GM19240 (cell line): ENCODE results near the gene PPT1.

Source experiments
- DNase-seq: peaks from one replicate; pipeline ENCODE4 v3.0.0; 2011; ENCODE audit warnings: low spot score; ENCODE audit not compliant: insufficient read length

Gene PPT1

DNA sequence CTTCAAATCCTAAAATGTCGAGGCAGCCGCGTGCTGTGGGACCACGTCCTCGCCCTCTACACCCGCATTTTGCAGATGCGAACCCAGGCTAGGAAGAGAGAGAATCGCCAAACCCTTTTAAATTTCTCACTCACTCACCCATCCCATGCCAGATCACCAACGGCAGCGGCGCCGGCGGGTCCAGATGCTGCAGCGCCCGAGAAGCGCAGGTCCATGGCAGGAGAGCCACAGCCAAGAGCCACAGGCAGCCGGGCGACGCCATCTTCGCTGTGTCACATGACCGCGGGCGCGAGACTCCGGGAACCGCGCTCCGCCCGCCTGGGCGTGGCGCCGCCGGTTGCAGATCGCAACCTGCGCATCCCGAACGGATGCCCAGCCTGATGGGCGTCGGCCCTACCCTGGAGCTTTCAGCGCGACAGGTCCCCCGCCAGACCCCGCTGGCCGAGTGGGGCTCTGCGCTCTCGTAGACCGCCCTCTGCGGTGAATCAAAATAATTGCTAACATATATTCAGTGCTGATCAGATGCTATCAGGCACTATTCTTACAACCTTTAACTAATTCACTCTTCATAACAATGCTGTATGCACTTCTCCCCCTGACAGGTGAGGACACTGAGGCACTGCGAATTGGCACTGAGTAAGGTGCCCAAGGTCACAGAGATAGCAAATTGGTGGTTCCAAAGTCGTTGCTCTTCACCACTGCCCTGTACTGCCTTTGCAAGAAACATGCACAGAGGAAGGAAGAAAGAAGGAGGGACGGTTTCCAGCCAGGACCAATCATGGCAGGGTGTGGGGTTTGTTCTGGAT lies at the start of gene PPT1:
Gene PPT1 (minus strand): TSS at position 276 of the 806 bp plus-strand sequence. CDS start 14 bp downstream, at position 262.
- peak; percentile 51 for DNase-seq

DNA sequence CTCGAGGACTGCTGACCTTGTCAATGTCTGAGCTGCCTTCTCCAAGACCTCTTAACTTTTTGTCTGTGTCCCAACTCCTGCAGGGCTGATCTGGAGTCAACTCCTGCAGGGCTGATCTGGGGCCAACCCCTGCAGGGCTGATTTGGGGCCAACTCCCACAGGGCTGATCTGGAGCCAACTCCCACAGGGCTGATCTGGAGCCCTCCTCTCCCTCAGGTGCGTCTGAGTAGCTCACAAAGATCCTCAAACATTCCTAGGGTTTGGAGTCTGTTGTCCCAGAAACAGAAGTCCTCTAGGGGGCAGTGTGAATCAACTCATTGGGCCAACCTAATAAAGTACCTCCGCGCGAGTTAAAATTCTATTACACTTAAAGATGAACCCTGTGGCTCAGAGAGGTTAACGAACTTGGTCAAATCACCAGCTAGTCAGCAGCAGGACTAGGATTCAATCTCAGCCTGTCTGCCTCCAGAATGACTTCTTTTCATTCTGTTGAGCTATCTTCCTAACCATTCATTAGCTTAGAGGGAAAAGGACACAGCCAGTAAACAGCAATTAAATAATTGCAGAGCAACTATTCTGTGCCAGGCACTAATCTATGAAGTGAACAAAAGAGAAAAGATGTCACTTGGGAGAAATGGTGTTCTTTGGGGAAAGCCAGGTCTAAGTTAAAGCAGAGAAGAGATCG lies 47.0 kb upstream of the PPT1 start:
- peak; percentile 14 for DNase-seq

DNA sequence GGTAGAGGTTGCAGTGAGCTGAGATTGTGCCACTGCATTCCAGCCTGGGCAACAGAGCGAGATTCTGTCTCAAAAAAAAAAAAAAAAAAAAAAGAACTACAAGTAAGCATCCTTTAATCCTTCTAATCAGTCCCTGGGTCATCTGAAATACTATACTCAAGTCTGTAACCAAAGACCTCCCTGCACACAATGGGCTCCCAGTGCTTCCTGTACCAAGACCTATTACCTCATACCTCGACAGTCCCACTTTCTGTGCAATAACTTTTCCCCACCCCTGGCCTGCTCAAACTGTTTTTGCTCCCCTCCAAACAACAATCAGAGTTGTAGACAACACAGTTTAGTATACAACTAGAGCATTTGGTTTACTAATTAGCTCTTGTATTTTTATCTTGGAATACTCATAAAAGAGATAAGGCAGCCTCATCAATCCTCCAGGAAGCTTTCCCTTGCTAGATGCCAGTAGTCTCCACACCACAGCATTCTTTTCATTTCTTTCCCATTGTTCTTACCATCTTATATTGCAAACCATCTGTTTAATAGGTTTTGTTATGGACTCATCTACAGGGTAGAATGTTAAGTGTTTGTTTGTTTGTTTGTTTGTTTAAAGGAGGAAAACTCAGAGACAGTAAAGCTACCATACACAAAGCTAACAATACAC lies 45.0 kb upstream of the PPT1 start:
- DNase-seq = no peak

DNA sequence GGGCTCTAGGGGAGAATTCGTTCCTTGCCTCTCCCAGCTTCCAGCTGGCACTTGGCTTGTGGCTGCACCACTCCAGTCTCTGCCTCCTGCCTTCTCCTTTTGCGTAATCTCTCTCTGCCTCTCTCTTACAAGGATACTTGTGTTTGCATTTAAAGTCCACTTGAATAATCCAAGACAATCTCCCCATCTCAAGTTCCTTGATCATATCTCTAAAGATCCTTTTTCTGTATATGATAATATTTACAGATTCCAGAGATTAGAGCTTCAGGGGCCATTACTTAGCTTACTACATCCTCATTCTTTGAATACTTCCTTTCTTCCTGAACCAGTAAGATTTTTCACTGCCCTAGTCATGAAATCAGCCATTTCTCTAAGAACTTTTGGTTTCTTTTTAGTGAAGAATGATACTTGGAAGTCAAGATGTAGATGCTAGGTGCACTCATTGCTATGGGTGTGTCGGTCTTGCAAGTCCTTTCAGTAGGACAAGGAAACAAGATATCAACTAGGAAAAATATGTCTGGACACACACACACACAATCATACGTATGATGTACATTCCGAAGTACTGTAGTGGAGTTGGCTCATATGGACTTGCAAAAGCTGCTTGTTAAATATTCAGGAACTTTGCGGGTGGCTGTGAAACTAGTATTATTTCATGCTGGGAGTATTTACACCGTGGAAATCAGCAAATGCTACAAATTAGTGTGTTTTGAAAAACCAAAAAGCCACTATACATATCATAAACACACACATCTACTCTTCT lies 43.3 kb upstream of the PPT1 start:
- no peak for DNase-seq

DNA sequence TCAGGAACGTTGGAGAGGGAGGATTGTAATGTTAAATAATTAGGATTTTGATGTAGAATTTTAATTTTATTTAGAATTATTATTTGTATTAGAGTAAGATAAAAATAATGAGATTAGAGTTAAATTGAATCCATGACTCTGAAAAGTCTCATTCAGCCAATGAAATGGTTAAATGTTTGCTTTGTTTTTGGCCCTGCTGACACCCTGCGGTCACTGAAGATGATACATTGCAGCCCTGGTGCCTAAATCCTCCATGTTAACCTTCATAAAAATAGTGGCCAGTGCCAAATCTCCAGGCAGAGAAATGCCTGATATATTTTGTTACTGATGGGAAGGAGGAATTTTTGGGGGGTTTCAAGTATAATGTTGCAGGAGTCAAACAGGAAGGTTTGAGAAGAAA lies 36.8 kb upstream of the PPT1 start:
- no peak for DNase-seq

DNA sequence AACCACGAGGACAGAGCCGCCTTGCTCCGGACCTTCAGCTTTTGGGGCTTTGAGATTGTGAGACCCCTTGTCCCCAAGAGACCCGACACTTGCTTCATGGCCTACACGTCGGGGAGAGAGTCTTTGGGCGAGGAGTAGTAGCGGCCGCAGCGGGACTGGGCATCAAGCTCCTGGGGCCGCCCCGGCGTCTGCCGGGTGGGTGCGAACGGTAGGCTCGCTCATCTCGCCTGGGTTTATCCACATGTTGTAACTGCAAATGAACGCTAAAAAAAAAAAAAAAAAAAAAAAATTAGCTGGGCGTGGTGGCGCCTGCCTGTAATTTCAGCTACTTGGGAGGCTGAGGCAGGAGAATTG lies 36.2 kb upstream of the PPT1 start:
- no peak for DNase-seq

DNA sequence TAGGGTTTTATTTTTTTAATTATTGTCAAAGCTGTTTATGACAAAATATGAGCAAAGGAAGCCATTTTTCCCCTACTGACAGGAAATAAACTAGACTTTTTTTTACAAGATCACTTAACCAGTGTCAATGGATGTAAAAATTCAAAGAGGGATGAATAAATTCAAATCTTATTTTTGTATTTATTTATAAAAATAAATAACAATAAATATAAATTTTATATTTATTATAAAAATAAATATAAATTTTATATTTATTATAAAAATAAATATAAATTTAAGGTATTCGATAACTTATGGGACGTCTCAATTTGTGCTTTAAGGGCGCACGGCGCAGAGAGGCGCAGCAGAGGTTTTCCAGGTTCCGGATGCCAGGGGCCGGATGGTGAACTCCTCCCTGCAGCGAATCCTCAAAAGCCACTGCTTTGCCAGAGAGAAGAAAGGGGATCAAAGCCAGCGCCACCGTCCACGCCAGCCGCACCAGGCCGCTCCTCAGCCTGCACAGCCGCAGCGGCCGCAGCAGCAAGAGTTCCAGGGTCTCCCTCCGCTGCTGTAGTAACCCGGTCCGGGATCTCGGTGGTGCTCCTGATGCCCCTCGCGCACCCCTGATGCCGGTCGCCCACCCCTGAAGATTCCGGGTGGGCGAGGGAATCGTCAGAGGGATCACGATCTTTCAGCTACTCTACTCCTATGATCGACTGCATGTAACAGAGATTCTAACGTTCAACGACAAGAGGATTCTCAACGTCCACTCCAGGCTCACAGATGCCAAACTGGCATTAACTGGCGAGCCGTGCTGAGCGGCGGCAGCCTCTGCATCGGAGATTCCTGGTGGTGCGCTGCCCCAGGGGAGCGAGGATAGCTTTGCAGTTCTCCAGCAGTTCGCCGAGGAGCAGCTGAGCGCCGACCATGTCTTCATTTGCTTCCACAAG lies 35.6 kb upstream of the PPT1 start:
- DNase-seq = no peak

DNA sequence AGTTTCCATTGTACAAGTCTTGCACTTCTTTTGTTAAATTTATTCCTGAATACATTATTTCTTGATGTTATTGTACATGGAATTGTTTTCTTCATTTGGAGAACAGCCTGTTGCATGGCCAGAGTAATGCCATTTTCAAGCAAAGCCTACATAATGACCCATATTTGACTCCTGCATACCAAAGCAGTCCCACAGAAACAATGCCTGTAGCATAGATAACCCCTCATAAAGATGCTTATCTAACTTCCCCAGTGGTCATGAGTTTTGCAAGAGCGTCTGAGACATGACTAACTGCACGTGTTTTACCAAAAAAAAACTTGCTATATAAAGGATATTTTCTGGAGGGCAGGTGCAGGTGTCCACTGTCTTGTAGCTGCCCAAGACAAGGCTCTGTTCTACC lies 33.8 kb upstream of the PPT1 start:
- no peak for DNase-seq

DNA sequence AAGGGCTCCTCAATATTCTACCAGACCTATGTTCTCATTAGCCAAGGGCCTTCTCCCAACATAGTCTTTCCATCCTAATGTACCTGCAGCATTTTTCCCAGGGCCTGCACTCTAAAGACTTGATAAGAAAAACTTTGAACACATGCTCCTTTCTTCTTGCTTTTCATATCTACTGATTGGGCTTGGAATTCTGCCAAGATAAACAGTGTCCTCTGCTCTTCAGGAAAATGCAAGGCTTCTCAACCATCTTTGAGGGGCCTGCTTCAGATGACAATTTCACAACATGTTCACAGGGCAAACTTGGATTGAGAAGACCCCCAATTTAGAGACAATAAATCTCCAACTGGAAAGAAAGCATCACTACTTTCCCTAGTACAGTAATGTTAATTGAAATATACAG lies 25.8 kb upstream of the PPT1 start:
- DNase-seq = no peak

DNA sequence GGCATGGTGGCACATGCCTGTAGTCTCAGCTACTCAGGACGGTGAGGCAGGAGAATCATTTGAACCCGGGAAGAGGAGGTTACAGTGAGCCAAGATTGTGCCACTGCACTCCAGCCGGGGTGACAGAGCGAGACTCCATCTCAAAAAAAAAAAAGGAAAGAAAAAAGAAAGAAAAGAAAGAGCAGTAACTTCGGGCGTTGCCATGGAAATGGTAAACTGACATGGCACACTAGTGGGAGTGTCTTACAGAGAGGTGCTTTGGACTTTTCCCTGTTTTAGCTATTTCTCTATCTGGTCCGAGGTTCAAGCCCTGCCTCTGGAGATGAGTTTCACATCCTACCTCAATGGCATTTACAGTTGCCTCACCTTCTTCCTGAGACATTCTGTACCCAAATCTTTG lies 23.1 kb upstream of the PPT1 start:
- DNase-seq = no peak

DNA sequence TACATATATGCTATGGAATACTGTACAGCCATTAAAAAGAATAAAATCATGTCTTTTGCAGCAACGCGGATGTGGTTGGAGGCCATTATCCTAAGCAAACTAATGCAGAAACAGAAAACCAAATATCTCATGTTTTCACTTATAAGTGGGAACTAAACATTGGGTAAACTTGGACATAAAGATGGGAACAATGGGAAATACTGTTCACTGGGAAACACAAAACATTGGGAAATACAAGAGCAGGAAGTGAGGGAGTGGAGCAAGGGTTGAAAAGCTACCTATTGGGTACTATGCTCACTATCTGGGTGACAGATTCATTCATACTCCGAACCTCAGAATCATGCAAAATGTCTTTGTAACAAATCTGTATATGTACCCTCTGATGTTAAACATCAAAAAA lies 17.3 kb upstream of the PPT1 start:
- no peak for DNase-seq

DNA sequence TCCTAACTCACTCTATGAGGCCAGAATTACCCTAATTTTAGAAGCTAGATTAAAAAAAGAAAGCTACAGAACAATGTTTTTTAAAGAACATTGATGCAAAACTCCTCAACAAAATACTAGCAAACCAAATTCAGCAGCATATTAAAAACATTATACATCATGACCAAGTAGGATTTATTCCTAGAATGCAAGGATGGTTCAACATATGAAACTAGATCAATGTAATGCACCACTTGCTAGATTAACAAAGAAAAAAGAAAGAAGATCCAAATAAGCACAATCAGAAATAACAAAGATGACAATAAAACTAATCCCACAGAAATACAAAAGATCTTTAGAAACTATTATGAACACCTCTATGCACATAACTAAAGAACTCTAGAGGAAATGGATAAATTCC lies 13.3 kb upstream of the PPT1 start:
- no peak for DNase-seq

DNA sequence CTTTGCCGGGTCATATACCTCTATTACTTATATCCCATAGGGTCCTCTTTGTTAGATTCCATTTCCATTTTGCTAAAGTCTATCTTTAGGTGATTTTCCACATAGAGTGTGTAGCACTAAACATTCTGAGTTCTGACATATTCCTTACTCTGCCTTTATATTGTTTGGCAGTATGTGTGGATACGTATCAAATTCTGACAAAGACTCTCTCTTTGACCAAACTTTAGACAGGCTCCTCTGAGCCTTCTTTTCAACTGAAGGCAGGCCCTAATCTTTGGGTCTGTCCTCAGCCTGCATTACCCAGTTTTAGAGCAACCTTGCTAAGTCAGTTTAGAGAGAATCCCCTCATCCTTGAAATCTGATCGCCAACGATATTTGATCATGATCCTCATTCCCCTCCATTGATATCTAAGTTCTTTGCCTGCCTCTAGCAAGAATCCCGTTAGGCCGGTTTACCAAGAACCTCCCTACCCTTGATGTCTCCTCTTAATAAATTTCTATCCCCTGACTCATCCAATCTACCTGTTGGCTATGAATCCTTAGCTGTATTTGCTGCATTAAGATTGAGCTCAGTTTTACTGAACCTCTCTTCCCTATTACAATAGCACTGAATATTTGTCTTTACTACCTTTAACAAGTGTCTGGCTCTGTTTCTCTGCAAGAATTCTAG lies 10.4 kb upstream of the PPT1 start:
- DNase-seq = no peak

DNA sequence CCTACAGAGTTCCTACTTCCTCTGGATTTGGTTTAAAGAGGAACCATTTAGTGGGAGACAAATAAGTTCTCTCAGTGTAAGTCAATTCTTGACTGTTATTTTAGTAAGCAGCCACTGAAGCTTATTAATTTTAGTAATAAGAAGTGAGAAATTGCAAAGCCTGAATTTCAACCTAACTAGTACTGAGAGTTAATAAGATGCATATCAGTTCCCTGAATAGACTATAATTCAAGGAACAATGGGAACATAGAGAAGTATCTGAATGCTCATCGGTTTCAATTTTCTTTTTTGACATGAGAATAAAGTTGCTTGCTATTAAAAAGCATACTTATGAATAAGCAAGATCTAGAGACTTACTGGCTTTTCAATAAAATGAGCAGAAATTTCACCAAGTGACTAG lies 8.0 kb upstream of the PPT1 start:
- DNase-seq = no peak

DNA sequence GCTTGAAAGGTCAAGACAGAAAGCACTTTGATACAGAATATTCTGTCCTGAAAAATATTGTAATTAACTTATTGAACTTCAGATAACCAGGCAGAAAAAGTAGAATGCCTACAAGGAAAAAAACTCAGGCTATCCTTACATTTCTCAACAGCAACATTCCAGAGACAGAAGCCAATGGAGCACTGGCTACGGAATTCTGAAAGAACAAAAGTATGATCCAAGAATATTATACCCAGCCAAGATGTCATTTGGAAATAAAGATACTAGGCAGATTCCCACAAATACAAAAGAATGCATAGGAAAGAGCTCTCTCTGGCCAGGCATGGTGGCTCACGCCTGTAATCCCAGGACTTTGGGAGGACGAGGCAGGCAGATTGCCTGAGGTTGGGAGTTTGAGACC lies 5.8 kb upstream of the PPT1 start:
- no peak for DNase-seq

DNA sequence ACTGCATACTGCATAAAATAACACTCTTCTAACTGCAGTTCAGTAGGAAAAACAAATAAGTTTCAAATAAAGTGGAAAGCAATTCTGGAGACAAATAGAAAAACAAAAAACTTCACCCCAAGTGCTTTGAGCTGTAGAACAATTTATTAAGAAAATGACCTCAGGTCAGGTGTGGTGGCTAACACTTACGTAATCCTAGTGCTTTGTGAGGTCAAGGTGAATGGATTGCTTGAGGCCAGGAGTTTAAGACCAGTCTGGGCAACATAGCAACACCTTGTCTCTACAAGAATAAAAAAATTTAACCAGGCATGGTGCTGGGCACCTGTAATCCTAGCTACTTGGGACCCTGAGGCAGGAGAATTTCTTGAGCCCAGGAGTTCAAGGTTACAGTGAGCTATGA lies 5.0 kb upstream of the PPT1 start:
- no peak for DNase-seq

DNA sequence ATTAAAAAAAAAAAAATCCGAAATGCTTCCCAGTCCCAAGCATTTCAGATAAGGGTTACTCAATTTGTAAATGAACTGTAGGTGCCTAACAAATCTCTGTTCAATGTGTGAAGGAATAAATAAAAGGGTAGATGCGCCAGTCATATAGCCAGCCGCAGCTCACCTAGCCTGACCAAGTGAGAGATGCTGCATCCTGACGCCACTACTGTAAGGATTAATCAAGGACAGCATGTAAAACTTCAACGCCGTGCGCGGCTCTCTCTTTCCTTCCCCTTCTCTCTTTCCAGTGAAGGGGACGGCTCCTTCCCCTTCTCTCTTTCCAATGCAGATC lies 441 bp downstream of the PPT1 start:
- no peak for DNase-seq

DNA sequence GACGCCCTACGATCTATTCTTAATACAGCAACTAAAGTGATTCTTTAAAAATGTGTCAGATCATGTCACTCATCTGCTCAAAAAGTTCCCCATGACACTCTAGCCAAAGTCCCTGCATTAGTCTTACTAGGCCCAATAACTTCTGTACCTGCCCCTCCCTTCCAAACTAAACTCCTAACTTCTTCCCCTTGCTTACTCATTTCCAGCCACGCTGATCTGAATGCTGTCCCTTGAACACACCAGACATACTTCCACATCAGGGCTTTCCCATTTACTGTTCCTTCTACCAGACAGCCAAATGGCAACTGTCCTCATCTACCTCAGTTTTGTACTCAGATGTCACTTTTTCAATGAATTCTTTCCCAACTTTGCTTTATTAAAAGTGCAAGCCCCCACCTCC lies 1.2 kb downstream of the PPT1 start:
- DNase-seq = no peak

DNA sequence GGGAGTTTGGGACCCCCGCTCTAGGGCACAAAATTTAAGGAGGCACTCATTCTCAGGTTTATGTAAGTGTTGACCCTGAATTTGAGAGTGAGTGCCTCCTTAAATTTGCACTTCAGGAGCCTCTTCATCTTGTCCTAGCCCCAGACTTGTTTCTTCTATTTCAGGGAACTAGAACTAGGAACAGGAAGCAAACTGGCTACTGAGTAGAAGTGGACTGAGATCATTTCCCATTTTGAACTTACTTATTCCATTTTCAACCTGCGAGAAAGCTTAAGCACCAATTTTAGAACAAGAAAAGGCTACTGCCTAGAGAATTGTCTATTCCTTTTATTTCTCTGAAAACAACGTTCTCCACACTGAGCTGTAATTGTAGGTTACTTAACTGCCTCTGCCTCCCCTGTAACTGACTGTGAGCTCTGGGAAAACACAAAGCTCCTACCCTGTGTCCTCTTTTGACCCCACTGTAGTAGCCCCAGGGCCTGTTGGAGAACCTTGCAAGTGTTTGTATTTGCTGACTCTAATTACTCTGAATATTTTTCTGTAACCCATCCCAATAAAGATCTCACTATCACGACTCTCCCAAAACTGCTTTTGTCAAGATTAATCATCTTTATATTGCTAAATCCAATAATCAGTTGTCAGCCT lies 2.5 kb downstream of the PPT1 start:
- no peak for DNase-seq
